HG02763 (cell line): ENCODE results near the gene RNU7-1.
A peak's percentile ranks its signal among the peaks of the same experiment; 100 is the strongest.

Source experiments
- ATAC-seq: cut with Tn5 transposase; IDR thresholded peaks from one replicate; pipeline ENCODE4 v1.9.1; 2021; ENCODE audit warnings: mild to moderate bottlenecking, moderate library complexity; ENCODE audit not compliant: unreplicated experiment

Gene RNU7-1

GRCh38 chr12:6936636-6937480 lies 6.8 kb upstream of the RNU7-1 start:
- no peak for ATAC-seq

GRCh38 chr12:6937481-6938352 lies 5.9 kb upstream of the RNU7-1 start:
- ATAC-seq, result peak; percentile 86

DNA sequence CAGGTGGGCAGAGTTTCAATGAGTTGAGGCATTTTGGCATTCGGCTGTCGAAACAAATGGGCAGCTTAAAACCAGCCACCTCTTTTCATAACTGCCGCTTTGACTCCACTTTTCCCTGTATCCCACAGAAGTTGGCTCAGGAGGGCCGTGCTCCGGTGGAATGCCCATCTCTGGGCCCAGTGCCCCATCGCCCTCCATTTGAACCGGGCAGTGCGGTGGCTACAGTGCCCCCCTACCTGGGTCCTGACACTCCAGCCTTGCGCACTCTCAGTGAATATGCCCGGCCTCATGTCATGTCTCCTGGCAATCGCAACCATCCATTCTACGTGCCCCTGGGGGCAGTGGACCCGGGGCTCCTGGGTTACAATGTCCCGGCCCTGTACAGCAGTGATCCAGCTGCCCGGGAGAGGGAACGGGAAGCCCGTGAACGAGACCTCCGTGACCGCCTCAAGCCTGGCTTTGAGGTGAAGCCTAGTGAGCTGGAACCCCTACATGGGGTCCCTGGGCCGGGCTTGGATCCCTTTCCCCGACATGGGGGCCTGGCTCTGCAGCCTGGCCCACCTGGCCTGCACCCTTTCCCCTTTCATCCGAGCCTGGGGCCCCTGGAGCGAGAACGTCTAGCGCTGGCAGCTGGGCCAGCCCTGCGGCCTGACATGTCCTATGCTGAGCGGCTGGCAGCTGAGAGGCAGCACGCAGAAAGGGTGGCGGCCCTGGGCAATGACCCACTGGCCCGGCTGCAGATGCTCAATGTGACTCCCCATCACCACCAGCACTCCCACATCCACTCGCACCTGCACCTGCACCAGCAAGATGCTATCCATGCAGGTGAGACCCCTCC lies 5.0 kb upstream of the RNU7-1 start:
- ATAC-seq, result no peak

- no peak for ATAC-seq
Observed at GRCh38 chr12:6939191-6939540, 4.5 kb upstream of the RNU7-1 start.

DNA sequence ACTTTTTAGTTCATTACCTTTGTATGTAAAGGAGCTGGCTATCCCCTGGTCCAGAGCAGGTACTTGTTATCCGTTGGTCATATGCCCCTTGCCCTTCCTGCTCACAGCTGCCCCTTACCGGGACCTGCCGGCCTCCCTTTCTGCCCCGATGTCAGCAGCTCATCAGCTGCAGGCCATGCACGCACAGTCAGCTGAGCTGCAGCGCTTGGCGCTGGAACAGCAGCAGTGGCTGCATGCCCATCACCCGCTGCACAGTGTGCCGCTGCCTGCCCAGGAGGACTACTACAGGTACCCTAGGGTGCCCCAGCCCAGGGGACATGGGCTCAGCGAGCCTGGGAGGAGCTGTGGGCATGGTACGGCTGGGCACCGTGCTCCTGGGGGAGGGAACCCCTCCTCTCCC lies 2.3 kb upstream of the RNU7-1 start:
- no peak for ATAC-seq

- no peak for ATAC-seq
Observed at GRCh38 chr12:6941782-6942181, 1.8 kb upstream of the RNU7-1 start.

- ATAC-seq, result no peak
Observed at GRCh38 chr12:6942331-6942665, 1.3 kb upstream of the RNU7-1 start.

DNA sequence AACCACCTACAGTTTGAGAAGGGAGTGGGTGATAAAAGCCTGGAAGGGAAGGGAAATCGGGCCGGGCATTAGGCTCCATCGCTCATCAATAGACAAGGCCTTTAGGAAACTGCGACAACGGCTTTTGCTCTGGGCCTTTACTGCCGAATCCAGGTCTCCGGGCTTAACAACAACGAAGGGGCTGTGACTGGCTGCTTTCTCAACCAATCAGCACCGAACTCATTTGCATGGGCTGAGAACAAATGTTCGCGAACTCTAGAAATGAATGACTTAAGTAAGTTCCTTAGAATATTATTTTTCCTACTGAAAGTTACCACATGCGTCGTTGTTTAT lies 261 bp upstream of the RNU7-1 start:
- ATAC-seq, result peak; percentile 26

DNA sequence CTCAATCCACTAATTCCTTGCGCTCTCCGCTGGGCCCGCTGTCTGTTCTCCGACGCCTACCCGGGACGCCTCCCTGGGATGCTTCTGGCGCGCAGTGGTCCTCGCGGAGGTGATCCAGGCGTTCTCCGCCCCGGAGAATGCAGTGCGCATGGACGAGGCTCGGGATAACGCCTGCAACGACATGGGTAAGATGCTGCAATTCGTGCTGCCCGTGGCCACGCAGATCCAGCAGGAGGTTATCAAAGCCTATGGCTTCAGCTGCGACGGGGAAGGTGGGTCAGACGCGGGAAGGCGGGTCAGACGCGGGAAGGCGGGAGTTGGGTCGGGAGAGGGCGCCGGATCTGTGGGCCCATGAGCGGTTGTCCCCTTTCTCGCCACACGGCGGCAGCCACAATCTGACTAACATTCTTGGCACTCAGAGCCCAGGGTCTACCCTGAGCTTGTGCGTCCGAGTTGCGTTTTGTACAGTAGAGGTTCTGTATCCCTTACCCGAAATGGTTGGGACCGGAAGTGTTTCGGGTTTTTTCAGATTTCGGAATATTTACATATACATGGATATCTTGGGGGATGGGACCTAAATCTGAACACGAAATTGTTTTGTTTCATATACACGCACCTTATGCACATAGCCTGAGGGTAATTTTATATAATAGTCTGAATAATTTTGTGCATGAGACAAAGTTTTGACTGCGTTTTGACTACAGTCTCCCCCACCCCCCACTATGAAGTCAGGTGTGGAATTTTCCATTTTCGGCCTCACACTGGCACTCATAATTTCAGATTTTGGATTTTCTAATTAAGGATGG lies 968 bp downstream of the RNU7-1 start:
- peak; percentile 43 for ATAC-seq

DNA sequence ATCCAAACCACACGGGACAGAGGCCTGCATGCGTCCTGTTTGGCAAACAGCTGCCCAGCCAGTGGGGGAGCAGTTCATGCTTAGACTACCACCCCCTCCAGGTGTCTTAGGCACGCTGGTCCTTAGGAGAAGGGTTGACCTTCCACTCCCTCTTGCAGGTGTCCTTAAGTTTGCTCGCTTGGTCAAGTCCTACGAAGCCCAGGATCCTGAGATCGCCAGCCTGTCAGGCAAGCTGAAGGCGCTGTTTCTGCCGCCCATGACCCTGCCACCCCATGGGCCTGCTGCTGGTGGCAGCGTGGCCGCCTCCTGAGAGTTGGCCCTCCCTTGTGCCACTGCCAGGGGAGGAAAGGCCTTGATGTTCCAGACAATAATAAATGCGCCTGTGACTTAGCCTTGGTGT lies 2.0 kb downstream of the RNU7-1 start:
- ATAC-seq, result no peak

DNA sequence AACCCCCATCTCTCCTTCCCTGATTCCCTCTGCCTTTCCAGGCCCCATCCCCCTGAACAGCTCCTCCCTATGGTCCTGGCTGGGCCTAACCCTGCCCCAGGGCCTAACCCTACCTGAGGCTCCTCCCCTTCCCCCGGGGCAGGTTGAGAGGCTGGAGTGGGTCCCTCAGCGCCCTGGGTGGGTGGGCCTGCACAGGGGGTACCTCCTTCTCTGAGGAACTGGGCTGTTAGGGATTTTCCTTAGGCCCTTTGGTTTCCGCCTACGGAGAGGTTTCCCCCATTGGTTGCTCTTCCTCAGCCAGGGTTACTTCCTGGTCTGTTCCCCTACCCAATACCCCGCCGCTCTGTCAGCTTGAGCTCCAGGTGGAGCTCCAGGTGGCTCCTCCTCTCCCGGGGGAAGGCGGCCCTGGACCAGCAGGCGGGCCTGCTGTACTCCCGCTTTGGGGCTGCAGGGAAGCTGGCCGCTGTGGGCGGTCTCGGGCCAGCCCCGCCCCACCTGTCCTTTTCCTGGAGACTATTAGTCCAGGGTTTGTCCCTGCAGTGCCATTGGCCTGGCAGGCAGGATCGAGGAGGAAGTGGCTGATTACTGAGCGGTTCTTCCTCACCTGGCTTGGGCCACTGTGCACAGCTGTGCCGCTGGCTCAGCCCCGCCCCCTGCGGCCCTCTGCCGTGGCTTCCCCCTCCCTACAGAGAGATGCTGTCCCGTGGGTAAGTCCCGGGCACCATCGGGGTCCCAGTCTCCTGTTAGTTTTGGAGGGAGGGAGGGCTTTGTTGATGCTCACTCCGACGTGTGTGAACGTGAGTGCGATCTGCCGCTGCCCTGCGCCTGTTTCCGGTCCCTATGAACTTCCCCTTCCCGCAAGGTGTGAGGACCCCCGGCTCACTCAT lies 2.7 kb downstream of the RNU7-1 start:
- ATAC-seq, result peak; percentile 22

- ATAC-seq, result no peak
Observed at GRCh38 chr12:6946920-6947374, 3.3 kb downstream of the RNU7-1 start.

- no peak for ATAC-seq
Observed at GRCh38 chr12:6947615-6948014, 4.0 kb downstream of the RNU7-1 start.

DNA sequence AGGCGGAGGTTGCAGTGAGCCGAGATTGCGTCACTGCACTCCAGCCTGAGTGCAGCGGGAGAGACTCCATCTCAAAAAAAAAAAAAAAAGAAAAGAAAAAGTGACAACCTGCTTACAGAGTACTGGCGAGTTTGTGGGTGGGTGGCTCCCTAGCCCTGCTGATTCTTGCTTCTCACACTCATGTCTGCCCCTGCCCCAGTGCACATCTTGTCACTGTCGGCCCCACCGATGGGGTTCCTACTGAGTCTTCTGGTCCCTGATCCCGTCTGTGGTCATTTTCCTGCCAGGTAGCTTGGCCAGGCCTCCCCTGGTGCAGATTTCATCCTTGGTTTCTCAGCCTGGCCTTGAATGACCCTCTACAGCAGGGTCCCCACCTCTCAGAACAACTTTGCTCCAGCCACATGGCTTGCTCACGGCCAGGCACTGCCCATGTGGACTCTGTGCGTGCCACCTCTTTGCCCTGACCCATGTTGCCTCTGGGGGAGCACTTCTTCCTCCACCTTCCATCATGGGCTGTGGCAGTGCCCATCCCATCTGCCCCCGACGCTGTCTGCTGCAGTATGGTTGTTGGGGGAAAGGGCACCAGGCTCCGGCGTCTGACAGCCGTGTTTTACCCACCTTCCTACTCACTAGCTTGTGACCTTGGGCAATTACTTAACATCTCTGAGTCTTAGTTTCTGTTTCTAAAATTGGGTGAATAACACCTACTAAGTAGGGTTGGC lies 5.4 kb downstream of the RNU7-1 start:
- no peak for ATAC-seq

- ATAC-seq, result no peak
Observed at GRCh38 chr12:6950401-6950801, 6.8 kb downstream of the RNU7-1 start.

DNA sequence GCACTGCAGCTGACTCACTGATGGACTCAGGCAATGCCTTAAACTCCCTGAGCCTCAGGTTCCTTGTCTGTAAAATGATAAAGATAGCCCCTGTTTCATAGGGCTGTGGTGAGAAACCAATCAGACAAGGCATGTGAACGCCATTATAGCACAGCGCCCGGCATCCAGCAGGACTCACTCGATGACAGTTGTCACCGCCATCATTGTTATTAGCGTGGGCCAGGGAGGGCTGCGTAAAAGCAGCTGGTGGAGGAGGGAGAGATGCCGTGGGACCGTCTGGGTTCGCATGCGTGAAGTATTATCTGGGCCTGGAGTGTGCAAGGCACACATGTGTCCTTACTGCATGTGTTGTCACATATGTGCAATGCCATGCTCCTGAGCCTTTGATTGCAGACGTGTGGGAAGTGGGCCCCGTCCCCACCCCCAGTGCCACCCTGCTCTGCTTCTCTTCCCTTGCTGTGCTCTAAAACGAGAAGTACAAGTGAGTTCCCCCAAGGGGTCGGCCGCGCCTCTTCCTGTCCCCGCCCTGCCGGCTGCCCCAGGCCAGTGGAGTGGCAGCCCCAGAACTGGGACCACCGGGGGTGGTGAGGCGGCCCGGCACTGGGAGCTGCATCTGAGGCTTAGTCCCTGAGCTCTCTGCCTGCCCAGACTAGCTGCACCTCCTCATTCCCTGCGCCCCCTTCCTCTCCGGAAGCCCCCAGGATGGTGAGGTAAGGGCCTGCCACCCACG lies 7.4 kb downstream of the RNU7-1 start, which contains the start of gene PTPN6:
TSS of gene PTPN6 (plus strand) at position 546 of the 730 bp plus-strand sequence. CDS start at position 703, 157 bp downstream.
- ATAC-seq, result no peak

- no peak for ATAC-seq
Observed at GRCh38 chr12:6951551-6952120, 8.0 kb downstream of the RNU7-1 start.
